Stimulated activated CD4-positive, alpha-beta T cell treated with anti-CD3 and anti-CD28 coated beads, TNF-alpha, amount 100 ng/mL, for 1 hour (primary cell): ENCODE results near the gene PCIF1.
"Not testable (repeated sequence)": the region's sequence is repeated elsewhere in the genome, so short reads cannot be mapped to it uniquely, and the experiment has no call there.

ENCODE experiments used
- DNase-seq, 3 donors: peaks; one replicate each; pipeline ENCODE4 v3.0.0-alpha.2; 2020; ENCODE audit warnings: low read depth in 3 of 3, low spot score in 1 of 3

The PCIF1 gene

DNA sequence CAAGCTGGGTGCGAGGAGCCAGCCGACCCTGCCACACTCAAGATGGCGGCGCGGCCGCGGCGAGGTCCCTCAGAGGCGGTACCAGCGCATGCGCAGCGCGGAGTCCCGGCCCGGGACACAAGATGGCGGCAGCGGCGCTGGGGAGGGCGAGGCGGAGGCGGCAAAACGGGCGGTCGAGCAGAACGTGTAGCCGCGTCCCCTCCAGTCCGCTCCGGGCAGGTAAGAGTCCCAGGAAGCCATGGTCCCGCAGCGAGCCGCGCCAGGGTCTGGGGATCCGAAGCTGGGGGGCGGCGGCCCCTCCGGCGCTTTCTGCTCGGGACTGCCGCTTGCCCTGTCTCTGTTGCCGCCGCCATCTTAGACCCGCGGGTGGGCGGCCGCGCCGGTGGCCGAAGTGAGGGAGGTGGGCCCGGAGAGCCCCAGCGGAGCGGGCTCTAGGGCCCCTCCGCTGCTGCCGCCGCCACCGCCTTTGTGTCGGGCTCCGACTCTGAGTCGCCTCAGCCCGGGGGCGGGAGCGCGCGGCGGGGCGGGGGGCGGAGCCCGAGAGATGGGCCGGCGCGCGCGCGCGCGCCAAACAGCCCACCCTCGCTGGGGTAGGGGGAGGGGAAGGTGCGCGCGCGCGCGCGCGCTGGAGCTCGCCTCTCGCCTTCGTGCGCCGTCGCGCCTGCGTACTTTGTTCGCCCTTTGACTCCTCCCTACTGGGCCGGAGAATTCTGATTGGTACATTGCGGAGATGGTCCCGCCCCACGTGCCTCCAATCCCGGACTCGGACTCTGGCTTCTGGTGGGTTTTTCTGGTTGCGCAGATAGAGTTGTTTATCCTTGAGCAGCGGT, at the start of gene PCIF1:
Gene PCIF1, plus strand, starts transcription at position 98 of the 830 bp plus-strand sequence. CDS start 4,317 bp downstream, outside the sequence.
- peak; percentile 97 to 99 (median 98) for DNase-seq

DNA sequence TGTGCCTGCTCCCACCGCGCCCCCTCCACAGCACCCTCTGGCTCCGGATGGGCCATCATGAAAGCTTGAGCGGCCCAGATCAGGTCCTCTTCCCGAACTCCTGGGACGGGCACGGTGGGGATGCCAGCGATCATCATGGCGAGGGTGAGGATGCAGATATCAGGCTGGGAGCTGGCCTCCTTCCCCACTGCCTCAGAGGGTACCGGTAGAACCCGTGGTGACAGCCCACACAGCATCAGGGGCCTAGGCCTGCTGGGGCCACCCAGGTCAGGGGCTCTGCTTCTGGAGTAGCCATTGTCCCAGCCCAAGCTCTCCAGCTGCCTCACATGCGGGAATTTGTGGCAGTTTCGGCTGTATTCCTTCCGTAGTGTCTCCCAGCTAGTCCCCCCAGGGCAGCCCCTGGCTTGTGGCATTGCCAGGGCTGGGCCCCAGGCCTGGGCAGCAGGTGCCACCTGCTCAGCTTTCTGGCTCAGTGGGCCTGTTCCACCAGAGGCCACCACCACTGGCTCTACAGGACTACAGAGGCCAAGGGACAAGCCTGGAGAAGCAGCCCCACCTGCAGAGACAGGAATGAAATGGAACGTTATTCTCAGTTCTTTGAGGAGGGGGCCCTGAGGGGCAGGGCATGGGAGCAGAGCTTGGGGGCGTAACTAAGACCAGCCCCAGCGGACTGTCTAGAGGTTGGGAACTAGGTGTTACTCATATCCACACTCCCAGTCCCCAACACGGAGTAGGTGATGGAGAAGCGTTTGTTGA, 47.7 kb upstream of the PCIF1 start:
- DNase-seq: no peak

DNA sequence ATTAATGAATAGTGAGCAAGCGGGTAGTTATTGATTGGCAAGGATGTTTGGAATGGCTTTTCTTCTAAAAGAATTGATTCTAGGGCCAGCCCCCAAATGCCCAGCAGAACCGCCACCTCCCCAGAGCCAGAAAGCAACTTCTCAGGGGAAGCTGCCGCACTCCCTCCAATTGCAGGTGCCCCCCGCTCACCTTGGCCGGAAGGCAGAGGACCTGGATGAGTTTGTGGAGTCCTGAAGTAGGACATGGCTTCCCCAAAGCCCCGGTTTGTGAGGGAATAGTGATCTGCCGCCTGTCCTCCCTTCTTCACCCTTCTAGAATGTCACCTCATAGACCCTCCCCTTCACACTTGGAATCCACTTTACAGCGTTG, 47.2 kb upstream of the PCIF1 start, which contains the start of gene SPATA25:
Gene SPATA25, minus strand, starts transcription at position 277 of the 370 bp plus-strand sequence. Its CDS starts 32 bp downstream, at position 245.
- DNase-seq: no peak

DNA sequence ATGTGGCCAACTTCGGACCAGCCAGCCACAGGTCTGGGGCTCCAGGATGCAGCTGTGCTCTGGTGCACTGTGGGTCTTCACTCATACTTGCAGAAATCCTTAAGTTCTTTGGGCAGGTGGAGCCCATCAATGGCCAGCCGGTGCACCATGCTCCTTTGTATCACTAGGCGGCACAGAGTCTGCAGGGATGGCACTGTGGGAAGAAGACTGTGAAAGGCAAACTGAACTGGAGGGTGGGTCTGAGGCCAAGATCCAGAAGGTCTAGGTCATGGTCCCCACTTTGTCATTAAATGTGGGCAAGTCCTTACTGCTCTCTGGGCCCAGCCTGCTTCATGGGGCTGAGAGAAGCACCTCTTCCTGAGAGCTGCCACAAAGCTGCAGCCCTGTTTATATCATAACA, 45.8 kb upstream of the PCIF1 start:
- no peak for DNase-seq

DNA sequence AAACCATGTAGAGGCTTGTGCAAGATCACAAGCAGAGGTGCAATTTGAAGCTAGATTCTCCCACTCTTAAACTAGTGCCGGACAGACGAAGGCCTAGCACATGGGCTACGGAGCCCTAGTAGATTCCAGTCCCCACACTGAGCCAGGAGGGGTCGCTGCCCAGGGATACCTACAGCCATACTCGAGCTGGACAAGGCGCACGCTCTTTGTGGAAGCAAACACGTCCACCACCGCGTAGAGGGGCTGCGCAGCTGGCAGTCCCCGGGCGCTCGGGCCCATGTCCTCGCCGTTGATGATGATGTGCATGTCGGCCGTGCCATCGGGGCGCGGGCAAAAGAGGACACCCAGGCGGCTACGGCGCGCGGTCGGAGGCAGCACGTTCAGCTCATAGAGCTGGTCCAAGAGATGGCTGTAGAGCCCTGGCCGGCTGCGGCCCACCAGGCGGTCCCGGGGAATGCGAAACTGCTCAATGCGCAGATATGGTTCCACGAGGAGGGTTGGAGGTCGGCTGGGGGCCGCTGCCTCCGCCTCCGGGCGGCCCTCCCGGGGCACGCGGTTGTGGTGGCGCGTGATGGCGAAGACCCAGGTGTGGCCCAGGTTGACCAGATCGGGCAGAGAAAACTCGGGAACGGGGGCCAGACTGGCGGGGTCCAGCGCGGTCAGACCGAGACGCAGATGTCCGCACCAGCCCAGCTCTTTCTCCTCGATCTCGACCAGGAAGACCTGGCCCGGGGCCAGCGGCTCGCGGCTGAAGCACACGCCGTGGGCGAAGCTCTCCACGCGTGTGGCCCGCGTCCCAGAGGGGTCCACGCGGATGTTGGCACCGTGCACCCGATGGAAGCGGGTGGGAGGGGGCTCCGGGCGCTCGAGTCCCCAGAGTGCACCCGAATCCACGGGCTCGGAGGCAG, 44.2 kb upstream of the PCIF1 start:
- DNase-seq: peak in 1 of 3 donors; percentile 27

DNA sequence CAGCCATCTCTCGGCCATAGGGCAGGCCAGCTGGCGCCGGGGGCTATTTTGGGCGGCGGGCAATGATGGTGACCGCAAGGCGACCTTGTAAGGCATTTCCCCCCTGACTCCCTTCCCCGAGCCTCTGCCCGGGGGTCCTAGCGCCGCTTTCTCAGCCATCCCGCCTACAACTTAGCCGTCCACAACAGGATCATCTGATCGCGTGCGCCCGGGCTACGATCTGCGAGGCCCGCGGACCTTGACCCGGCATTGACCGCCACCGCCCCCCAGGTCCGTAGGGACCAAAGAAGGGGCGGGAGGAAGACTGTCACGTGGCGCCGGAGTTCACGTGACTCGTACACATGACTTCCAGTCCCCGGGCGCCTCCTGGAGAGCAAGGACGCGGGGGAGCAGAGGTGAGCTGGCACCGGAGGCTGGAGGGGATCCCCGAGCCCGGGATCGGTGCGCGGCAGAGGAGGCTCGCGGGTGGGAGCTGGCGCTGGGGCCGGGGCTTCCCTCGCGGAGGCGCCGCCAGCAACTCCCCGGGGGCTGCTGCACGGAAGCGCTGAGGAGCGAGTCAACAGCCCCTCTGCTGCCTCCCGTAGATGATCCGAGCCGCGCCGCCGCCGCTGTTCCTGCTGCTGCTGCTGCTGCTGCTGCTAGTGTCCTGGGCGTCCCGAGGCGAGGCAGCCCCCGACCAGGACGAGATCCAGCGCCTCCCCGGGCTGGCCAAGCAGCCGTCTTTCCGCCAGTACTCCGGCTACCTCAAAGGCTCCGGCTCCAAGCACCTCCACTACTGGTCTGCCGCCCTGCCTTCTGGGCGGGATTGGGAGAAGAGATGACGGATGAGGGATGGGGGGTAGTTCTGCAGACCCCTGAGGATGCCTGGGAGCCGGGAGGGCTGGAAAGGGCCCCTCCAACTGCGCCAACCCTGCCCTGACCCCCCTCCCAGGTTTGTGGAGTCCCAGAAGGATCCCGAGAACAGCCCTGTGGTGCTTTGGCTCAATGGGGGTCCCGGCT, 43.2 kb upstream of the PCIF1 start, which contains the start of the genes CTSA and NEURL2:
Gene CTSA, plus strand, starts transcription at position 351 of the 999 bp plus-strand sequence. Its CDS starts 234 bp downstream, at position 585.
Gene NEURL2, minus strand, starts transcription at position 224 of the 999 bp plus-strand sequence. Its CDS starts 217 bp downstream, at position 7.
- peak; percentile 60 to 79 (median 67) for DNase-seq

DNA sequence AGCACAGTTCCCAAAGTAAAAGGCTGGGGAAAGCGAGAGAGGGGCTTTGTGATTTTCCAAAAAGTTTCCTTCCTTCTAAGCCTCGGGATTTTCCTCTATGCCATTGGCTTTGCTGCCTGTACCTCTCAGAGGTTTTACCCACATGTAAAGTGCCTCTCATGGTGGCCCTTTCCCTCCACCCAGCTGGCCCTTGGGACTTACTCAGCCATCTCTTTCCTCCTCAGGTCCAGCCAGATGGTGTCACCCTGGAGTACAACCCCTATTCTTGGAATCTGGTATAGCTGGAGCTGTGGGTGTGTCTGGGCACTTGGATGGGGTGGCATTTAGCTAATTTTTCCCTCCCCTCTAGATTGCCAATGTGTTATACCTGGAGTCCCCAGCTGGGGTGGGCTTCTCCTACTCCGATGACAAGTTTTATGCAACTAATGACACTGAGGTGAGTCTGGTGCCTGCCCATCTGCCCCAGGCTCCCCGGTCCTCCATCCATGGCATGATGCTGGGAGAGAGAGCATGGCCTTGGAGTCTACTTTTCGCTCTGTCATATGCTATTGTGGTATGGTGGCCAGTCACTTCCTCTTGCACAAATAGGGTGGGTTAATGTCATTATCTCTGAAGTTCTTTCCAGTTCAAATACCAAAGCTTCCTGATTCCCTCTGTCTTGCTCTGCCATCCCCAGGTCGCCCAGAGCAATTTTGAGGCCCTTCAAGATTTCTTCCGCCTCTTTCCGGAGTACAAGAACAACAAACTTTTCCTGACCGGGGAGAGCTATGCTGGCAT, 42.2 kb upstream of the PCIF1 start:
- DNase-seq: no peak

DNA sequence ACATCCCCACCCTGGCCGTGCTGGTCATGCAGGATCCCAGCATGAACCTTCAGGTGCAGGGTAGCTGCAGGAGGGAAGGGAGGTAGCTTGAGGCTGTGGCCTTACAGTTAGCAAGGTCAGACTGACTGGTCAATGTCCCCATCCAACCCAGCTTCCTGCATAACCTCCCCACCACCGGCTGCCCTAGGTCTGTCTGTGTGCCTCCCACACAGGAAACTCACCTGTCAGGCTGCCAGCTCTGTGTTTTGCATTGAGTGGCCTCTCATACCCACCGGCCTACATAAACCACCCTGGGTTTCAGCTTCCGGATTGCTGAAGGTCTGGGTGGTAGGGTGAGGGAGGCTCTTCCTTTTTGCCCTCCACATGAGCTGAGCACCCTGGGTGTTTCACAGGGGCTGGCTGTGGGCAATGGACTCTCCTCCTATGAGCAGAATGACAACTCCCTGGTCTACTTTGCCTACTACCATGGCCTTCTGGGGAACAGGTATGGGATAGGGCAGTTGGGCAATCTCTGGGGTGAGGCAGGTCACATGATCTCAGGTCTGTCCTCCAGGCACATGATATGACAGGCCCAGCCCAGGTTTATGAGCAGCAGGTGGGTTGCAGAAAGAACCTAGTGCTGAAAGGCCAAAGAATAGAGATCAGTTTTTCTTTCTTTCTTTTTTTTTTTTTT, 41.5 kb upstream of the PCIF1 start:
- no peak for DNase-seq

DNA sequence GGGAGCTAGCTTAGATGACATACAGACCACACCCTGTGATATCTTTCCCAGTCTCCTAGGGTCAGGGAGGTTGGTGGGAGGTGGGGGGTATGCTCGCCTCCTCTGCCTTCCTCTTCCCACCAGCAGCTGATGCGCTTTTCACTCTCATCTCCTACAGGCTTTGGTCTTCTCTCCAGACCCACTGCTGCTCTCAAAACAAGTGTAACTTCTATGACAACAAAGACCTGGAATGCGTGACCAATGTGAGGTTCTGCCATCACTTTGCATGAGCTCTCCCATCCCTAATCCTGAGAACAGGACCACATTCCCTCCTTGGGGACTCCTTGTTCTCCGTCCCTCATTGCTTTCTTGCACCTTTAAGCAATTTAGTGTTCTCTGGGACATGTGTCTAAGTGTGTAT, 40.7 kb upstream of the PCIF1 start:
- no peak for DNase-seq

DNA sequence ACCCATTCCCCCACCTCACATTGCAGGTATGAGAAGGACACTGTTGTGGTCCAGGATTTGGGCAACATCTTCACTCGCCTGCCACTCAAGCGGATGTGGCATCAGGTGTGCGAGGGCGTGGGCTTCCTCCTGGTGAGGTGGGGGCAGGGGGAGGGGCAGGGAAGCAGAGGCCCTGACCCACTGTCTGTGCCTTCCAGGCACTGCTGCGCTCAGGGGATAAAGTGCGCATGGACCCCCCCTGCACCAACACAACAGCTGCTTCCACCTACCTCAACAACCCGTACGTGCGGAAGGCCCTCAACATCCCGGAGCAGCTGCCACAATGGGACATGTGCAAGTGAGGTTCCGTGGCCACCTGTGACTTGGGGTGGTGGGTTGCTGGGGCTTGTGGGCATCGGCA, 39.7 kb upstream of the PCIF1 start:
- no peak for DNase-seq

DNA sequence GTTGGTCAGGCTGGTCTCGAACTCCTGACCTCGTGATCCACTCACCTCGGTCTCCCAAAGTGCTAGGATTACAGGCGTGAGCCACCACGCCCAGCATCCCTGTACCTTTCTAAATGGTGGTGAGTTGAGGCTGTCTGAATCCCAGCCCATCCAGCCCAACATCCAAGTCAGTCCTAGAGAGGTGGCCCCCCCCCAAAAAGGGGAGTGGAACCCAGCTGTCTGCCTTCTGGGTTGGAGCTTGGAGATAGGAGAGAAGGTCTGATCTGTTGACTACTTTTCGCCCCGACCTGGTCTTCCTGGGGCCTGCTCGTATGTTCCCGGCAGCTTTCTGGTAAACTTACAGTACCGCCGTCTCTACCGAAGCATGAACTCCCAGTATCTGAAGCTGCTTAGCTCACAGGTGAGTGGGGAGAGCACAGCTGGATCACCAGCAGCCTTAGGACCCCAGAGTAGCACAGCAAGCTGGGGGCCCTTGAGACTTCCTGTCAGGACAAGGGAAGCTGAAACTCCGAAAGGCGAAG, 37.8 kb upstream of the PCIF1 start:
- no peak for DNase-seq

DNA sequence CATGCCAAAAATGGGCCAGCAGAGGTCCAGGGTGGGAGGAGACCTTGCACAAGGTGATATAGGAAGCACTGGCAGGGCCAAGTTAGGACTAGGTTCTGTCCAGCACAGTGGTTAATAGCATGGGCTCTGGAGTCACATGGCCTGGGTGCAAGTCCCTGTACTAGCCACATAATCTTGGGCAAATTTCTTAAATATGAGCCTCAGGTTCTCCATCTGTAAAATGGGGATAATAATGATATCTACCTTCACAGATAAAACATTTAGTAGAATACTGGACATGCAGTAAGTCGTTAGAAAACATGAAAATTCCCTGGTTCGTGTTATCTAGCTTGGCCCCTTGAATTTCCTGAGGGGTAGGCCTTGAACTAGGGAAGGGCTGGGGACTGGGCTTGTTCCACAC, 37.2 kb upstream of the PCIF1 start:
- DNase-seq: no peak

DNA sequence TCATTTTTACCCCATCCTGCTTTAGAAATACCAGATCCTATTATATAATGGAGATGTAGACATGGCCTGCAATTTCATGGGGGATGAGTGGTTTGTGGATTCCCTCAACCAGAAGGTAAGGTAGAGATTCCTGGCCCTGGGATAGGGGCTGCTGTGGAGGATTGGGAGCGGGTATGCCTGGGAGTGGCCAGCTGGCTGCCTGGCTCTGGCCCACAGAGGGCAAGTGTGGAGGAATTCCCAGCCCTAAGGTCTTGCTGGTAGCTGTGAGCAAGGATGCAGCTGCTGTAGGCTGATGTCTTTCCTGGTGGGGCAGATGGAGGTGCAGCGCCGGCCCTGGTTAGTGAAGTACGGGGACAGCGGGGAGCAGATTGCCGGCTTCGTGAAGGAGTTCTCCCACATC, 36.8 kb upstream of the PCIF1 start:
- DNase-seq: no peak

DNA sequence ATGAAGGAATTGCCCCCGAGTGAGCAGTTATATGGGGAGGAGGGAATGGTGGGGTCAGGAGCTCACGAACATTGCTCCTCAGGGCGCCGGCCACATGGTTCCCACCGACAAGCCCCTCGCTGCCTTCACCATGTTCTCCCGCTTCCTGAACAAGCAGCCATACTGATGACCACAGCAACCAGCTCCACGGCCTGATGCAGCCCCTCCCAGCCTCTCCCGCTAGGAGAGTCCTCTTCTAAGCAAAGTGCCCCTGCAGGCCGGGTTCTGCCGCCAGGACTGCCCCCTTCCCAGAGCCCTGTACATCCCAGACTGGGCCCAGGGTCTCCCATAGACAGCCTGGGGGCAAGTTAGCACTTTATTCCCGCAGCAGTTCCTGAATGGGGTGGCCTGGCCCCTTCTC, 36.2 kb upstream of the PCIF1 start:
- no peak for DNase-seq

DNA sequence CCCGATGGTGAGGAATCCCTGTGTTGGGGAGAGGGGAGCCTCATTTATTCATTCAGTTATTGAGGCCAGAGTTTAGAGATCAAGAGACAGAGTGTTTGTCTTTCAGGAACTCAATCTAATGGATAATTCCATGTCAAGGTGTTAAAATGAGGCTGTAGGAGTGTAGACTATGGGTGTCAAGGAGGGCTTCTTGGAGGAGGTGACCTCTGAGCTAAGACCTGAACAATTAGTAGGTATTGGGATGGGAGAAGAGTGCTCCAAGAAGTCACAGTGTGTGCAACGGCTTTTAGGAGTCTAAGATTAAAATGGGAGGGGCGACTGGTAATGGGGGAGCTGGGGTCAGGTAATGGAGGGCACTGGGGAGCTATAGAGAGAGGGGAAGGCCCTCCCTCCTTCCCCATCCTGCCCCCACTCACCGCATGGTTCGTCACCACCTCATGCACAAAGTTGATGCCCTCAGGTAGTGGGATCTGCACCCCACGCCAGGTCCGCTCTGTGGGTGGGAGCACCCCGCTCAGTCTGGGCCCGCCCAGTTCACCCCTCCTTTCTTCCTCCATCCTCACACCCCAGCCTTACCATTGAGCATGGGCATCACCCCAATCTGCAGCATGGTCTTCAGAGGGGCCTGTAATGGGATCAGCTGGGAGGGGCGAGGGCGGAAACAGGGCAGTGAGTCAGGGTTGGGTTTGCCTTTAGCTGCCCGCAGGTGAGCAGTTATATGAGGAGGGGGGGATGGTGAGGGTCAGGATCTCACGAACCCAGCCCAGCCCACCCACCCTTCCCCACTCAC, 35.2 kb upstream of the PCIF1 start:
- DNase-seq: no peak

DNA sequence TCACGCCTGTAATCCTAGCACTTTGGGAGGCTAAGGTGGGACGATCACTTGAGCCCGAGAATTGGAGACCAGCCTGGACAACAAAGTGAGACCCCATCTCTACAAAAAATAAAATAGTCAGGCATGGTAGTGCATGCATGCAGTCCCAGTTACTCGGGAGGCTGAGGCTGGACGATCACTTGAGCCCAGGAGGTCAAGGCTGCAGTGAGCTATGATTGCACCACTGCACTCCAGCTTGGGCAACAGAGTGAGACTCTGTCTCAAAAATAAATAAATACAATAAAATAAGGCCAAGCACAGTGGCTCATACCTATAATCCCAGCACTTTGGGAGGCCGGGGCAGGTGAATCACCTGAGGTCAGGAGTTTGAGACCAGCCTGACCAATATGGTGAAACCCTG, 33.2 kb upstream of the PCIF1 start:
- not testable (repeated sequence) for DNase-seq

DNA sequence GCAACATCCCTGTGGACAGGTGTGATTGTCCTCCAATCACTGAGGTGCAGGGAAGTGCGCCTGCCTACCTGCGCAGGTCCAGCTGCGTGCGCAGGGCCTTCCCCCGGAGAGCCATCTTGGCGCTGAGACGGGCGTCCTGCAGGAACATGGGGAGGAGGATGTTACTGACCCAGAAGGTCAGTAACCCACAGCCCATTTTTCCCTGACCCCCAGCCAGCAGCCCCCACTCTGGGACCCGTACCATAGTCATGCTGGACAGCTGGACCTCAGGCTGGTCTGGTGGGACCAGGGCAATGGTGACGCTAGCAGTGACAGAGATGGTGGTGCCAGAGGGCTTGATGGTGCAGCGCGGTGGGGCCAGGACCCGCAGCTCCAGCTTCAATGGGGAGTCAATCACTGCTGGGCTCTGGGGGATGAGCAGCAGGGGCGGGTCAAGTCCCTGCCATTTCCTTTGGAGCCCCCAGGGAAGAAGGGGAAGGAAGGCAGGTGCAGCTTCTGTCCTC, 32.2 kb upstream of the PCIF1 start:
- no peak for DNase-seq
